HG03469 (cell line): ENCODE data around the gene SMIM10L2A.
"Not testable (repeated sequence)": the region's sequence is repeated elsewhere in the genome, so short reads cannot be mapped to it uniquely, and the experiment has no call there.

ENCODE experiments used
- ATAC-seq: cut with Tn5 transposase; IDR thresholded peaks from one replicate; pipeline ENCODE4 v1.9.1; 2021; ENCODE audit warnings: mild to moderate bottlenecking, moderate library complexity, moderate number of reproducible peaks; ENCODE audit not compliant: unreplicated experiment

The SMIM10L2A gene

GRCh38 chrX:135422810-135423168, 1.0 kb downstream of the SMIM10L2A start:
- ATAC-seq, result not testable (repeated sequence)

GRCh38 chrX:135423173-135423864, 1.6 kb downstream of the SMIM10L2A start:
- ATAC-seq, result not testable (repeated sequence)

- ATAC-seq, result no peak
Measured at GRCh38 chrX:135424469-135424868, 2.7 kb downstream of the SMIM10L2A start.

- ATAC-seq, result no peak
Measured at GRCh38 chrX:135425026-135425965, 3.6 kb downstream of the SMIM10L2A start.

- ATAC-seq, result no peak
Measured at GRCh38 chrX:135429429-135429828, 7.7 kb downstream of the SMIM10L2A start.

- no peak for ATAC-seq
Measured at GRCh38 chrX:135431886-135432285, 10.1 kb downstream of the SMIM10L2A start.

- ATAC-seq, result no peak
Measured at GRCh38 chrX:135432453-135432852, 10.7 kb downstream of the SMIM10L2A start.

- no peak for ATAC-seq
Measured at GRCh38 chrX:135432881-135433521, 11.3 kb downstream of the SMIM10L2A start.

GRCh38 chrX:135433531-135434257, 11.9 kb downstream of the SMIM10L2A start:
- ATAC-seq, result no peak

- no peak for ATAC-seq
Measured at GRCh38 chrX:135434258-135435138, 12.8 kb downstream of the SMIM10L2A start.

GRCh38 chrX:135435139-135435922, 13.6 kb downstream of the SMIM10L2A start:
- no peak for ATAC-seq

GRCh38 chrX:135435933-135436332, 14.2 kb downstream of the SMIM10L2A start:
- ATAC-seq, result no peak

- ATAC-seq, result no peak
Measured at GRCh38 chrX:135436456-135436855, 14.7 kb downstream of the SMIM10L2A start.

GRCh38 chrX:135436966-135437866, 15.5 kb downstream of the SMIM10L2A start:
- no peak for ATAC-seq

GRCh38 chrX:135437867-135438733, 16.4 kb downstream of the SMIM10L2A start:
- no peak for ATAC-seq

GRCh38 chrX:135438734-135439043, 16.9 kb downstream of the SMIM10L2A start:
- ATAC-seq, result no peak
